Hematopoietic multipotent progenitor cell treated with erythropoietin and hydrocortisone succinate and interleukin-3 and kit ligand, for 8 days (in vitro differentiated cells): ENCODE results near the gene BBS1.
"Not testable (repeated sequence)": the region's sequence is repeated elsewhere in the genome, so short reads cannot be mapped to it uniquely, and the experiment has no call there.

Experiments
- DNase-seq: peaks from one replicate; pipeline ENCODE4 v3.0.0-alpha.2; 2015

BBS1 gene

DNA sequence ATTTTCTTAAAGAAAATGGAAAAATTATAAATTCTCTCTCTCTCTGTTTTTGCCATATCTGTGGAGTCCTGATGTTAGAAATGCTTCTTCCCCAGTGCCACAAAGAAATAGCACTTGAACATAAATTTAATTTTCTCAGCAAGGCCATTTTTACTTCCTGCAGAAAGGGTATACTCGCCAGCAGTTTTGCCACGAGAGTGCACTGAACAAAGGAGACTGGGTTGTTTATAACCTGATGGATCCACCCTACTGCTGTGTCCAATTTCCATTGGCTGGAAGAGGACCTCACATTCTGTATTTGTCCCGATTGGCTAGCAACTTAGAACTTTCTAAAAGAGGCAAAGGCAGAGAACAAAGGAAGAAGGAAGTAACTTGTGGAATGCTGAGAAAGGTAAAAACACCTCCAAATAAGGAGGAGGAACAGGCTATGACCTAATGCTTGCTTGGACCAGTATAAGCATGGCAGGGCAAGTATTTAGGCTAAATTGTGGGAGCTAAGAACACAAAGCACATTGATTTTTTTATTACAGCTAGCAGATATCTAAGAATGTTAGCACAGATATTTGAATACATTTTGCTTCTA lies 72.2 kb downstream of the BBS1 start:
- DNase-seq: not testable (repeated sequence)
